22Rv1 (cell line): Measurements from ENCODE around the gene NRP1.
A peak's percentile ranks its signal among the peaks of the same experiment; 100 is the strongest.
"Not testable (repeated sequence)": the region's sequence is repeated elsewhere in the genome, so short reads cannot be mapped to it uniquely, and the experiment has no call there.

ENCODE experiments used
- H3K27ac ChIP-seq: fragments of 450-650 bp; 2 replicates; pipeline ENCODE4 v1.5.1; 2017
- ZFX ChIP-seq: fragments of 450-650 bp; IDR thresholded peaks from 2 replicates; pipeline ENCODE4 v1.6.1; 2017; ENCODE audit warnings: antibody characterized with exemption, borderline replicate concordance
- TF ChIP-seq, protein P1 (sequence below): fragments of 450-650 bp; IDR thresholded peaks from 2 replicates; pipeline ENCODE4 v1.5.1; 2017; ENCODE audit warnings: mild to moderate bottlenecking

NRP1 gene

DNA sequence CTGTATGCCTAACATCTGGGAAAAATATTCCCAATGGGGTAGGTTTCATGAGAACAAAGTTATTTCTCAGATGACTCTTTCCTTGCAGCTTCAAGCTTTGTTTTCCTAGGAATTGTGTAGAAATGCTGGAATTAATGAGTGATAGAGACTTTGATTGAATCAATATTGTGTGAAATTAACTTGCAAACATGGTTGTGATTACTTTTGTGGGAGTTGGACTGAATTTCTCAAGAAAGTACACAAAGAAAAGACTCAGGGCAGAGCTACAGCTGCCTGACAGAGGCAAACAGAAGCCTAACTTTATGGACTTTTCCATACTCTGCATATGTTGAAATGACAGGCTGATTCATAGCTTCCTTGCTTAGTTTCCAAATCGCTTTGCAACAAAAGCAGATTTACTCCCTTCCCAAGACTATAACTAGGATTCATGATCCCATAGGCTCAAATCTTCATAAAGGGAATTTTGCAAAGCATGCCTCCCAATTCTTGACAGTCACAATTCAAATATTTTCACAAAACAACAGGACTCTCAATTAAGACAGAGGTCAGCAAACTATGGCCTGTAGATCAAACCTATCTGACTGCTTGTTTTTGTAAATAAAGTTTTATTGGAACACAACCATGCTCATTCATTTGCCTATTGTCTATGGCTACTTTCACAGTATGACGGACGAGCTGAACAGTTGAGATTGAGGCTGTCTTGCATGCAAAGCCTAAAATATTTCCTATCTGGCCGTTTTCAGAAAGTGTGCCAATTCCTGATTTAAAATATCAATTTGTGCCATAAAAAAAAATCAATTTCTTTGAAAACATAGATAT, 27.6 kb downstream of the NRP1 start:
- TF ChIP-seq ZFX, result no peak
- TF ChIP-seq, protein P1, sequence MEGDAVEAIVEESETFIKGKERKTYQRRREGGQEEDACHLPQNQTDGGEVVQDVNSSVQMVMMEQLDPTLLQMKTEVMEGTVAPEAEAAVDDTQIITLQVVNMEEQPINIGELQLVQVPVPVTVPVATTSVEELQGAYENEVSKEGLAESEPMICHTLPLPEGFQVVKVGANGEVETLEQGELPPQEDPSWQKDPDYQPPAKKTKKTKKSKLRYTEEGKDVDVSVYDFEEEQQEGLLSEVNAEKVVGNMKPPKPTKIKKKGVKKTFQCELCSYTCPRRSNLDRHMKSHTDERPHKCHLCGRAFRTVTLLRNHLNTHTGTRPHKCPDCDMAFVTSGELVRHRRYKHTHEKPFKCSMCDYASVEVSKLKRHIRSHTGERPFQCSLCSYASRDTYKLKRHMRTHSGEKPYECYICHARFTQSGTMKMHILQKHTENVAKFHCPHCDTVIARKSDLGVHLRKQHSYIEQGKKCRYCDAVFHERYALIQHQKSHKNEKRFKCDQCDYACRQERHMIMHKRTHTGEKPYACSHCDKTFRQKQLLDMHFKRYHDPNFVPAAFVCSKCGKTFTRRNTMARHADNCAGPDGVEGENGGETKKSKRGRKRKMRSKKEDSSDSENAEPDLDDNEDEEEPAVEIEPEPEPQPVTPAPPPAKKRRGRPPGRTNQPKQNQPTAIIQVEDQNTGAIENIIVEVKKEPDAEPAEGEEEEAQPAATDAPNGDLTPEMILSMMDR, result no peak
- H3K27ac ChIP-seq, result no peak overlapping the region

DNA sequence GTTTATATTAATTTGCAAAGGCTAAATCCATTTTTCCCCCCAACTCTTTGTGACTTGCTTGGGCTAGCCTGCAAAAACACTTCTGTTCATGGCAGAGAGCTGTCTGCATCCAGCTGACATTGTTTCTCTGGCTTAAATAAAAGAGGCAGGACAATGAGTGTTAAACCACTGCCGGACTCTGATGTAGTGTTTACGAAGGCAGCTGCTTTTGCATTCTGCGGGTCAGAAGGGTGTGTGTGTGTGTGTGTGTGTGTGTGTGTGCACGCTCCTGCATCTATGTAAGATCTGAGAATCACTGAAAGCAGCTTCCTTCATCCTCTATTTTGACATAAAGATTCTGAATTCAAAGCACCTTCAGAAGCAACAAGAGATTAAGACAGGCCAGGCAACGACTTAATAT, 28.3 kb downstream of the NRP1 start:
- TF ChIP-seq, protein P1, result no peak
- TF ChIP-seq ZFX, result no peak
- no peak overlapping the region for H3K27ac ChIP-seq

DNA sequence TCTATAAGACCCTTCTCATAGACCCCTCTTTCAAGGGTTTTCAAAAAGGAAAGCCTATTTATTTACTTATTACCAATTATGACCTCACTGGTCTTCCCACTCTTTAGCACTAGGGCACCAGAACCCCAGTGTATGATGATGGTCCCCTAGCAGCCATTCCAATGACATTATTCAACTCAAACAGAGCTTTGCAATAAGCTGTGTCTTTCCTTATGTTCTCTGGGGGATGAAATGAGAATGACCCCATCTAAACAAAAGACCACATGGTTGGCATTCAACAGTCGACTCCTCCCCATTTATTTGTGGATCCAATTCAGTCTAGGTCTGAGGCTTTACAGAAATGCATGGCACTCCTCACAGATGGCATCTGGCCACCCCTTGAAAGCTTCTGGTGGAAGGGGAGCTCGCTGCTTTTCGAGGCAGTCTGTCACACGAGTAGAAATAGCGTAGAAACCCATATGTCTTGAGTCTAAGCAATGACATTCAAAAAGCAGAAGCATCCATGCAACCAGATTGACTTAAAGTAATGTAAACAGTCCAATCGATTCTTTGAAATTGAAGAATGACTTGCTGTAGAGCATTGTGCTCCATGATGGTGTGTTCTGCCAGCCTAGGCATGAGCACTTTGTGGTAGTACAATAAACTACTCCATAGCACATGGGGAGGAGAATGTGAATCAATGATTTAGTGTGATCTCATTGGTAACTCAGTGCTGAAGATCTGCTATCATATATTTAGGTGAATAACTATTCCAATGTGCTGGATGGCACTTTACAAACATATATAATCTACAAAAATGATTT, 29.8 kb downstream of the NRP1 start:
- H3K27ac ChIP-seq, result no peak overlapping the region
- TF ChIP-seq ZFX, result no peak
- TF ChIP-seq, protein P1, result no peak

DNA sequence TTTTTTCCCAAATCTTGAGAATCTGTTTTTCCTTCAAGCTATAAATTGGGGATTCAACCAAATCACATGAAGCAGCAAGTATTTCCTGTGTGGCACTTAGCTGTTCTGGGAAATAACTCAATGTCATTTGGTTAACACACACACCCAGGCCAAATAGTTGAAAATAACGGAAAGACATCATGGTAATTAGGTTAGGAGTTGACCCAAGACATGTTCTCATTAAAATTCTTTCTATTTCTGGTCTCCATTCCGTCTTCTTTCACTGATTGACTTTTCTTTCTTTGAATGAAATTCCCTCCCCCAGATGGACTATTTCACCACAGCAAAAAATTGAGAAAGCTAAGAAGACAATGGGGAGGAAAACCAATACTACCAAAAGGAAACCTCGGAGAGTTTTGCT, 30.5 kb downstream of the NRP1 start:
- H3K27ac ChIP-seq, result 0 out of 2 replicates have a peak overlapping the region, but pooled peaks have one; percentile 34
- TF ChIP-seq ZFX, result no peak
- TF ChIP-seq, protein P1, result no peak

DNA sequence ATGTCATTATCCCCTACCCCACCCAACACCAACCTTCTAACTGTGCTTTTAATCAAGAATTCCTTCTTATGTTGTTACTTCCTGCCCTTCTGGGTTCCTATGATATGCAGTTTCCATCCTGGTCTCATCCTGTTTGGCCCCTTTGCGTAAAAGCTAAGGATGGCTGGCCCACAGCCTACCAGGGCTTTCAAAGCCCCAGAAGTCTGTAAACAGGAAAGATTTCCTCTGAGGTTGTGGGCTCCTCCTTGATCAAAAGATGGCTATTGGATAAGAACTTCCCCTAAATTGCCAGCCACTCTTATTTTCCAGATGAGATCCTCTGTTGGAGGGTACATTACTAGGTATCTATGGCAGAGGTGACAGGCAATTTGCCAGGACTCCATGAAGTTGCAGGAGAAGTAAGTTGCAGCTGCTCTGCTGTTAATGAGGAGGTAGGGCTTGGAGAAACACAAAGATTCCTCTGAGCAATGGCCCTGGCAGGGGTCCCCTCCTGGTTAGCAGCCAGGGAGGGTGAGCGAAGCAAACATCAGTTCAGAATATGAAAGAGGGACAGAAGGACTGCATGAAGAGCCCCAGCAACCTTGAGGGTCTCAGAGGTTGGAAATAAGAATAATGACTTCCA, 32.1 kb downstream of the NRP1 start:
- TF ChIP-seq, protein P1, result no peak
- no peak for TF ChIP-seq ZFX
- peak overlapping the region; percentile 34; the same call in 1 of the 2 replicates for H3K27ac ChIP-seq

DNA sequence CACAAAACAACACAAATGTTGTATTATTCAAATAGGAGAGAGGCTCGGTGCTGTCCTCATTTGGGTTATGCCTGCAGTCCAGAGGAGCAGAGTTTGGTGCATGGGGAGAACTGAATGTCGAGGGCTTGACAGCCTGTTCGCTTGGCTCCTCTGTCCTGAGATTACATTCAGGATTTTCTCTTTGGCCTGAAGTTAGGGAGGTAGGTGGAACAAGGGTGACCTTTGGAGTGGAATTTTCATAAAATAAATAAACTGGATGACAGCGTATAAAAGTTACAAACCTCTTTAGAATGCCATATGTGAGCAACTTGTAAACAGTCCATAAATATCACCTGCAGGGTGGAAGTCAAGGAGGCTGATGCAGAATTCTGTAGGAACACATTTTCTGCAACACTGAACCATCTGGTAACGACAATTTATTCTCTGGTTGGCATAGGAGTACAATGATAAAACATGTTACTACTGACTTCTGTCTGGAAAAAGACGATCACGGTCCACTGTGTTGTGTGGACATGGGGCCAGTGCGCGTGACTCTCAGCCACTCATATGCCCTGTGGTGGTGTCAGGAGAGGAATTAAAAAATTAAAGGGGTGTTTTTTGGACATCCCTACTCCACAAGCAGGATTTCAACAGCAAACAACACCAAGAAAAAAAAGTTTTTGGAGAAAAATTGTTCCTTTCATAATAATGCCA, 33.2 kb downstream of the NRP1 start:
- H3K27ac ChIP-seq, result no peak overlapping the region
- TF ChIP-seq, protein P1, result no peak
- no peak for TF ChIP-seq ZFX

DNA sequence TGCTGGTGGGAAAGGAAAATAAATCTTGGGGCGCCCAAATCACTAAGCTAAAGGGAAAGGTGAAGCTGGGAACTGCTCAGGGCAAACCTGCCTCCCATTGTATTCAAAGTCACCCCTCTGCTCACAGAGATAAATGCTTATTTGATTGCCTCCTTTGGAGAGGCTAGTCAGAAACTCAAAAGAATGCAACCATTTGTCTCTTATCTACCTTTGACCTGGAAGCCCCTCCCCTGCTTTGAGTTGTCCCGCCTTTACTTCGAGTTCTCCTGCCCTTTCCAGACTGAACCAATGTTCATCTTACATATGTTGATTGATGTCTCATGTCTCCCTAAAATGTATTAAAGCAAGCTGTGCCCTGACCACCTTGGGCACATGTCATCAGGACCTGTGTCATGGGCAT, 33.9 kb downstream of the NRP1 start:
- H3K27ac ChIP-seq, result not testable (repeated sequence)
